Naive thymus-derived CD8-positive, alpha-beta T cell (primary cell): ENCODE data around the gene RIMBP3C. TPM values are rescaled to one million over a fixed set of nuclear protein-coding genes. Genes with fewer than 3 reads are reported as not detected.
"Not testable (repeated sequence)": the region's sequence is repeated elsewhere in the genome, so short reads cannot be mapped to it uniquely, and the experiment has no call there.

Experiments
- ATAC-seq, 2 donors: fragments of 150-1000 bp; cut with Tn5 transposase in 1 of 2; sonication (Bioruptor Pico), chemical (Tn5 transposase) in 1 of 2; 1 replicate in 1 of 2; 2 replicates in 1 of 2; pipeline ENCODE4 v1.10.0; 2021; ENCODE audit warnings: mild to moderate bottlenecking in 2 of 2, moderate library complexity in 2 of 2
- POLR2A ChIA-PET: fragments of 350-600 bp; sonication (Branson Sonifier 250); formaldehyde crosslinking; loops from one replicate; lab custom pipeline; 2021; ENCODE audit warnings: antibody characterized with exemption; lab: Charles Lee
- DNase-seq, 10 donors: peaks; one replicate each; pipeline versions ENCODE4 v3.0.0 to v3.0.0-alpha.2; 2020 to 2022
- H3K27ac Mint-ChIP-seq, 10 donors: one replicate each; pipeline ENCODE4 v1.8.0; 2020 to 2022; ENCODE audit warnings: mild to moderate bottlenecking in 10 of 10, mixed read lengths in 10 of 10, moderate library complexity in 4 of 10, inconsistent platforms in 1 of 10
- H3K27me3 Mint-ChIP-seq, 5 donors: one replicate each; pipeline ENCODE4 v1.8.0; 2021 to 2022; ENCODE audit warnings: mixed read lengths in 5 of 5
- H3K36me3 Mint-ChIP-seq, 3 donors: one replicate each; pipeline ENCODE4 v1.8.0; 2020 to 2022; ENCODE audit warnings: mixed read lengths in 3 of 3, mild to moderate bottlenecking in 2 of 3, inconsistent platforms in 1 of 3
- H3K4me1 Mint-ChIP-seq, 4 donors: one replicate each; pipeline ENCODE4 v1.8.0; 2021 to 2022; ENCODE audit warnings: mixed read lengths in 4 of 4
- H3K4me3 Mint-ChIP-seq, 10 donors: one replicate each; pipeline ENCODE4 v1.8.0; 2020 to 2022; ENCODE audit warnings: mild to moderate bottlenecking in 10 of 10, mixed read lengths in 10 of 10, moderate library complexity in 6 of 10, inconsistent platforms in 1 of 10
- H3K9me3 Mint-ChIP-seq, 9 donors: one replicate each; pipeline ENCODE4 v1.8.0; 2020 to 2022; ENCODE audit warnings: mixed read lengths in 9 of 9, mild to moderate bottlenecking in 3 of 9, inconsistent platforms in 1 of 9, moderate library complexity in 1 of 9
- polyA plus RNA-seq, 3 donors: library from polyadenylated mRNA; unstranded; fragments of 300-500 nt; fragmentation: Illumina TruSeq; gene quantifications; one replicate each; pipeline ENCODE4 v1.2.3, GENCODE V29; 2021
- total RNA-seq, 8 experiments: library from RNA in 2 of 8; stranded (reverse) in 2 of 8; gene quantifications; one replicate each; pipeline ENCODE4 v1.2.3 and lab custom pipeline; 2021 to 2026

The RIMBP3C gene
- total and polyA plus RNA-seq, 5 experiments from 2014 or later = 0.39 to 3.5 (median 1.9) TPM; not detected in 1

GRCh38 chr22:21569459-21570170 lies 18.4 kb upstream of the RIMBP3C start:
- no peaks in the 10 kb centered on the region for H3K9me3 Mint-ChIP-seq
- POLR2A ChIA-PET = interaction anchor here (0.7 to 0.8 kb wide), 2 partner anchors 46 to 956 kb away, joined by 5 read pairs; no protein-coding TSS in a partner anchor
- ATAC-seq = no peak
- peak overlapping the region; percentile 60 to 92 (median 82) for H3K27ac Mint-ChIP-seq
- H3K4me3 Mint-ChIP-seq = peak overlapping the region; percentile 59 to 95 (median 90)
- H3K36me3 Mint-ChIP-seq = peaks cover 0 to 16% (median 0%) of the 10 kb centered on the region in 3 donors
- H3K27me3 Mint-ChIP-seq = no peaks in the 10 kb centered on the region
- H3K4me1 Mint-ChIP-seq = peaks cover 28 to 63% (median 59%) of the 10 kb centered on the region in 4 donors
- no peak for DNase-seq

GRCh38 chr22:21569076-21569427 lies 17.8 kb upstream of the RIMBP3C start:
- Mint-ChIP-seq H3K4me1 (peaks cover 30 to 57% (median 53%) of the 10 kb centered on the region in 4 donors), H3K4me3 (peak overlapping the region; percentile 84 to 95 (median 90))
- POLR2A ChIA-PET = interaction anchor here (0.7 to 1.7 kb wide), 4 partner anchors 46 to 955 kb away, joined by 3 to 11 read pairs (median 5); partner anchors contain the start of gene YDJC

GRCh38 chr22:21568347-21569075 lies 17.2 kb upstream of the RIMBP3C start:
- peak overlapping the region; percentile 84 to 95 (median 90) for H3K4me3 Mint-ChIP-seq
- H3K4me1 Mint-ChIP-seq = peaks cover 30 to 52% (median 48%) of the 10 kb centered on the region in 4 donors
- H3K9me3 Mint-ChIP-seq = no peaks in the 10 kb centered on the region
- no peaks in the 10 kb centered on the region for H3K27me3 Mint-ChIP-seq
- POLR2A ChIA-PET = interaction anchor here (0.8 to 1.7 kb wide), 4 partner anchors 11 to 63 kb away, joined by 3 to 11 read pairs (median 4); partner anchors contain the start of gene YDJC
- H3K36me3 Mint-ChIP-seq = peaks cover 0 to 16% (median 0%) of the 10 kb centered on the region in 3 donors
- H3K27ac Mint-ChIP-seq = peak overlapping the region; percentile 82 to 95 (median 93)
- peak in 1 of 10 donors; percentile 16 for DNase-seq
- peak; percentile 30 to 36 for ATAC-seq

More at GRCh38 chr22:21569076-21569427, 17.8 kb upstream of the RIMBP3C start:
- not testable (repeated sequence) for H3K9me3 Mint-ChIP-seq, ATAC-seq, H3K27me3 Mint-ChIP-seq, DNase-seq
- peaks cover 0 to 16% (median 0%) of the 10 kb centered on the region in 3 donors for H3K36me3 Mint-ChIP-seq
- peak overlapping the region in 9 of 10 donors; percentile 60 to 95 (median 82) for H3K27ac Mint-ChIP-seq

GRCh38 chr22:21567456-21568346 lies 16.4 kb upstream of the RIMBP3C start, which contains the start of gene UBE2L3:
Gene UBE2L3 (plus strand): TSS chr22:21567714. CDS start chr22:21567745, 31 bp downstream.
- Mint-ChIP-seq H3K9me3 (no peaks in the 10 kb centered on the region), H3K36me3 (peaks cover 0 to 14% (median 0%) of the 10 kb centered on the region in 3 donors), H3K27ac (peak within 1 kb of the TSS; percentile 82 to 95 (median 93)), H3K27me3 (no peaks in the 10 kb centered on the region), H3K4me3 (peak within 1 kb of the TSS; percentile 84 to 95 (median 90)), H3K4me1 (peaks cover 23 to 44% (median 40%) of the 10 kb centered on the region in 4 donors)
- peak; percentile 74 to 90 (median 82) for DNase-seq
- ATAC-seq = peak; percentile 89
- POLR2A ChIA-PET = interaction anchor here (0.9 to 1.7 kb wide), 3 partner anchors 12 to 64 kb away, joined by 3 to 11 read pairs (median 3); partner anchors contain the start of gene YDJC

GRCh38 chr22:21564411-21564810 lies 13.2 kb upstream of the RIMBP3C start:
- peak overlapping the region in 2 of 10 donors; percentile 65 to 79 for H3K27ac Mint-ChIP-seq
- no peaks in the 10 kb centered on the region for H3K9me3 Mint-ChIP-seq
- no peak for DNase-seq
- H3K4me1 Mint-ChIP-seq = peaks cover 11 to 12% (median 12%) of the 10 kb centered on the region in 4 donors
- peaks cover 0 to 2% (median 0%) of the 10 kb centered on the region in 3 donors for H3K36me3 Mint-ChIP-seq
- no peak for ATAC-seq
- H3K27me3 Mint-ChIP-seq = no peaks in the 10 kb centered on the region
- POLR2A ChIA-PET = interaction anchor here (0.7 to 1.0 kb wide), 2 partner anchors 61 to 1544 kb away, joined by 3 to 4 read pairs; no protein-coding TSS in a partner anchor
- no peak overlapping the region for H3K4me3 Mint-ChIP-seq

- Mint-ChIP-seq H3K27me3 (no peaks in the 10 kb centered on the region), H3K27ac (peak overlapping the region in 1 of 10 donors; percentile 65), H3K9me3 (no peaks in the 10 kb centered on the region), H3K4me3 (no peak overlapping the region), H3K4me1 (peaks cover 7 to 10% (median 7%) of the 10 kb centered on the region in 4 donors), H3K36me3 (peaks cover 0 to 2% (median 0%) of the 10 kb centered on the region in 3 donors)
- ATAC-seq (no peak), DNase-seq (no peak)
- POLR2A ChIA-PET = interaction anchor here (0.7 to 1.0 kb wide), 2 partner anchors 62 to 1543 kb away, joined by 3 to 4 read pairs; no protein-coding TSS in a partner anchor
Observed at GRCh38 chr22:21563912-21564311, 12.7 kb upstream of the RIMBP3C start.

- H3K9me3 Mint-ChIP-seq, H3K36me3 Mint-ChIP-seq, H3K4me3 Mint-ChIP-seq, H3K27me3 Mint-ChIP-seq, H3K27ac Mint-ChIP-seq, H3K4me1 Mint-ChIP-seq, ATAC-seq, DNase-seq, POLR2A ChIA-PET: not testable (repeated sequence)
Observed at GRCh38 chr22:21560657-21561056, 9.4 kb upstream of the RIMBP3C start.

- DNase-seq, H3K9me3 Mint-ChIP-seq, H3K36me3 Mint-ChIP-seq, H3K27ac Mint-ChIP-seq, H3K27me3 Mint-ChIP-seq, H3K4me3 Mint-ChIP-seq, POLR2A ChIA-PET, H3K4me1 Mint-ChIP-seq, ATAC-seq: not testable (repeated sequence)
Observed at GRCh38 chr22:21559345-21560125, 8.3 kb upstream of the RIMBP3C start.

- POLR2A ChIA-PET = not testable (repeated sequence)
Observed at GRCh38 chr22:21550678-21551047, 598 bp downstream of the RIMBP3C start.

GRCh38 chr22:21550008-21550677 lies 1.1 kb downstream of the RIMBP3C start:
- H3K36me3 Mint-ChIP-seq, H3K9me3 Mint-ChIP-seq, H3K4me1 Mint-ChIP-seq, DNase-seq, POLR2A ChIA-PET, H3K27me3 Mint-ChIP-seq, H3K4me3 Mint-ChIP-seq, H3K27ac Mint-ChIP-seq: not testable (repeated sequence)
- ATAC-seq = peak; percentile 78 to 83

More at GRCh38 chr22:21550678-21551047, 598 bp downstream of the RIMBP3C start:
- H3K27me3 Mint-ChIP-seq, H3K9me3 Mint-ChIP-seq, H3K27ac Mint-ChIP-seq, H3K4me1 Mint-ChIP-seq, H3K36me3 Mint-ChIP-seq, H3K4me3 Mint-ChIP-seq, DNase-seq: not testable (repeated sequence)
- ATAC-seq = peak; percentile 19 to 29

- DNase-seq, H3K4me3 Mint-ChIP-seq, H3K4me1 Mint-ChIP-seq, H3K27me3 Mint-ChIP-seq, H3K36me3 Mint-ChIP-seq, H3K27ac Mint-ChIP-seq, H3K9me3 Mint-ChIP-seq, POLR2A ChIA-PET: not testable (repeated sequence)
- ATAC-seq = peak; percentile 55 to 60
Observed at GRCh38 chr22:21549558-21549957, 1.7 kb downstream of the RIMBP3C start.
